Activated T-helper 1 cell treated with anti-CD3 and anti-CD28 coated beads, Interleukin-12 subunit alpha, Interleukin-12 subunit beta, Interleukin-2, Interleukin-4 antibody, amounts not matched to agents 30 ng/mL and 10 ng/mL and 1 ng/mL, durations not matched to agents 14 hours and 24 hours and 36 hours (primary cell): Measurements from ENCODE around the gene NDUFV1. TPM values are rescaled to one million over a fixed set of nuclear protein-coding genes. Genes with fewer than 3 reads are reported as not detected.

Experiments
- DNase-seq: peaks from one replicate; pipeline ENCODE4 v3.0.0; 2021; ENCODE audit warnings: low spot score
- H3K27ac Mint-ChIP-seq: one replicate; pipeline ENCODE4 v1.8.0; 2021; ENCODE audit warnings: mild to moderate bottlenecking, mixed read lengths
- H3K27me3 Mint-ChIP-seq: one replicate; pipeline ENCODE4 v1.8.0; 2022; ENCODE audit warnings: mild to moderate bottlenecking, moderate library complexity, mixed read lengths; ENCODE audit not compliant: insufficient read depth
- H3K36me3 Mint-ChIP-seq: one replicate; pipeline ENCODE4 v1.8.0; 2021; ENCODE audit warnings: low read depth, mixed read lengths
- H3K4me1 Mint-ChIP-seq: one replicate; pipeline ENCODE4 v1.8.0; 2021; ENCODE audit warnings: low read depth, mixed read lengths
- H3K4me3 Mint-ChIP-seq: one replicate; pipeline ENCODE4 v1.8.0; 2021; ENCODE audit warnings: mild to moderate bottlenecking, moderate library complexity, mixed read lengths
- H3K9me3 Mint-ChIP-seq: one replicate; pipeline ENCODE4 v1.8.0; 2021; ENCODE audit warnings: mixed read lengths
- intact Hi-C: fragments of 100-400 bp; cut with micrococcal nuclease; formaldehyde crosslinking; loops from one replicate; pipeline ENCODE4 v1.15.1; 2024
- total RNA-seq: library from RNA; stranded (reverse); gene quantifications from 2 replicates; pipeline ENCODE4 v1.2.3, GENCODE V29; 2022

The NDUFV1 gene
- total RNA-seq, 1 donor from 2014 or later: 289 TPM

- DNase-seq: no peak
- intact Hi-C loops: loop anchor here (2.0 to 10.0 kb wide), 2 partner anchors 35 to 203 kb away; partner anchors contain the start of genes PPP1CA and TBC1D10C
- Mint-ChIP-seq H3K27ac (peak overlapping the region; percentile 84), H3K4me3 (peak overlapping the region; percentile 94), H3K27me3 (peaks cover 7% of the 10 kb centered on the region), H3K4me1 (peaks cover 26% of the 10 kb centered on the region), H3K9me3 (no peaks in the 10 kb centered on the region), H3K36me3 (peaks cover 27% of the 10 kb centered on the region)
Measured at GRCh38 chr11:67607507-67607906, 771 bp downstream of the NDUFV1 start.

GRCh38 chr11:67608486-67608885 is 1.8 kb downstream of the NDUFV1 start:
- intact Hi-C loops: loop anchor here (10.0 kb wide), 1 partner anchor 204 kb away; the partner anchor contains the start of genes PPP1CA and TBC1D10C
- Mint-ChIP-seq H3K9me3 (no peaks in the 10 kb centered on the region), H3K4me1 (peaks cover 32% of the 10 kb centered on the region), H3K4me3 (peak overlapping the region; percentile 94), H3K27me3 (no peaks in the 10 kb centered on the region), H3K27ac (peak overlapping the region; percentile 48), H3K36me3 (peaks cover 32% of the 10 kb centered on the region)
- DNase-seq: no peak

GRCh38 chr11:67609316-67609715 is 2.6 kb downstream of the NDUFV1 start:
- no peak overlapping the region for H3K27ac Mint-ChIP-seq
- no peaks in the 10 kb centered on the region for H3K9me3 Mint-ChIP-seq
- peaks cover 36% of the 10 kb centered on the region for H3K36me3 Mint-ChIP-seq
- H3K27me3 Mint-ChIP-seq: no peaks in the 10 kb centered on the region
- intact Hi-C loops: loop anchor here (10.0 kb wide), 1 partner anchor 205 kb away; the partner anchor contains the start of genes PPP1CA and TBC1D10C
- peaks cover 41% of the 10 kb centered on the region for H3K4me1 Mint-ChIP-seq
- no peak for DNase-seq
- H3K4me3 Mint-ChIP-seq: no peak overlapping the region

GRCh38 chr11:67610302-67610868 is 3.6 kb downstream of the NDUFV1 start:
- Mint-ChIP-seq H3K27ac (no peak overlapping the region), H3K36me3 (peaks cover 36% of the 10 kb centered on the region), H3K4me3 (no peak overlapping the region), H3K27me3 (no peaks in the 10 kb centered on the region), H3K9me3 (no peaks in the 10 kb centered on the region), H3K4me1 (peaks cover 46% of the 10 kb centered on the region)
- intact Hi-C loops: no loop called here
- DNase-seq: no peak

- no peak for DNase-seq
- Mint-ChIP-seq H3K36me3 (peaks cover 36% of the 10 kb centered on the region), H3K4me3 (no peak overlapping the region), H3K9me3 (no peaks in the 10 kb centered on the region), H3K27ac (peak overlapping the region; percentile 44), H3K27me3 (no peaks in the 10 kb centered on the region), H3K4me1 (peaks cover 41% of the 10 kb centered on the region)
- intact Hi-C loops: no loop called here
Measured at GRCh38 chr11:67611165-67611564, 4.4 kb downstream of the NDUFV1 start.

- H3K4me1 Mint-ChIP-seq: peaks cover 35% of the 10 kb centered on the region
- H3K4me3 Mint-ChIP-seq: no peak overlapping the region
- H3K27ac Mint-ChIP-seq: peak overlapping the region; percentile 63
- no peaks in the 10 kb centered on the region for H3K9me3 Mint-ChIP-seq
- intact Hi-C loops: no loop called here
- no peaks in the 10 kb centered on the region for H3K27me3 Mint-ChIP-seq
- H3K36me3 Mint-ChIP-seq: peaks cover 35% of the 10 kb centered on the region
- no peak for DNase-seq
Measured at GRCh38 chr11:67611704-67612587, 5.2 kb downstream of the NDUFV1 start.

GRCh38 chr11:67612751-67613150 is 6.0 kb downstream of the NDUFV1 start:
- DNase-seq: no peak
- Mint-ChIP-seq H3K4me1 (peaks cover 36% of the 10 kb centered on the region), H3K27ac (peak overlapping the region; percentile 98), H3K36me3 (peaks cover 35% of the 10 kb centered on the region), H3K9me3 (no peaks in the 10 kb centered on the region), H3K4me3 (no peak overlapping the region), H3K27me3 (no peaks in the 10 kb centered on the region)
- intact Hi-C loops: no loop called here

- H3K27me3 Mint-ChIP-seq: no peaks in the 10 kb centered on the region
- peak overlapping the region; percentile 79 for H3K4me3 Mint-ChIP-seq
- H3K36me3 Mint-ChIP-seq: peaks cover 33% of the 10 kb centered on the region
- intact Hi-C loops: no loop called here
- H3K9me3 Mint-ChIP-seq: no peaks in the 10 kb centered on the region
- peaks cover 36% of the 10 kb centered on the region for H3K4me1 Mint-ChIP-seq
- H3K27ac Mint-ChIP-seq: peak overlapping the region; percentile 98
- no peak for DNase-seq
Measured at GRCh38 chr11:67613313-67613959, 6.7 kb downstream of the NDUFV1 start.

GRCh38 chr11:67613960-67614715 is 7.4 kb downstream of the NDUFV1 start:
- Mint-ChIP-seq H3K4me1 (peaks cover 29% of the 10 kb centered on the region), H3K36me3 (peaks cover 26% of the 10 kb centered on the region), H3K4me3 (peak overlapping the region; percentile 79), H3K27me3 (no peaks in the 10 kb centered on the region), H3K9me3 (no peaks in the 10 kb centered on the region), H3K27ac (peak overlapping the region; percentile 98)
- peak; percentile 86 for DNase-seq
- intact Hi-C loops: loop anchor here (1.0 kb wide), 4 partner anchors 8 to 261 kb away; partner anchors contain the start of genes NDUFV1, NUDT8 and POLD4

GRCh38 chr11:67614730-67615714 is 8.3 kb downstream of the NDUFV1 start:
- DNase-seq: peak; percentile 55
- H3K27ac Mint-ChIP-seq: peak overlapping the region; percentile 98
- no peaks in the 10 kb centered on the region for H3K9me3 Mint-ChIP-seq
- H3K4me1 Mint-ChIP-seq: peaks cover 24% of the 10 kb centered on the region
- H3K36me3 Mint-ChIP-seq: peaks cover 21% of the 10 kb centered on the region
- H3K4me3 Mint-ChIP-seq: peak overlapping the region; percentile 79
- intact Hi-C loops: loop anchor here (1.0 kb wide), 4 partner anchors 9 to 262 kb away; partner anchors contain the start of genes NDUFV1, NUDT8 and POLD4
- no peaks in the 10 kb centered on the region for H3K27me3 Mint-ChIP-seq

- H3K9me3 Mint-ChIP-seq: no peaks in the 10 kb centered on the region
- peaks cover 27% of the 10 kb centered on the region for H3K4me1 Mint-ChIP-seq
- H3K27ac Mint-ChIP-seq: no peak overlapping the region
- no peak for DNase-seq
- H3K4me3 Mint-ChIP-seq: no peak overlapping the region
- intact Hi-C loops: no loop called here
- H3K36me3 Mint-ChIP-seq: peaks cover 14% of the 10 kb centered on the region
- no peaks in the 10 kb centered on the region for H3K27me3 Mint-ChIP-seq
Measured at GRCh38 chr11:67615728-67616430, 9.1 kb downstream of the NDUFV1 start.
